Measurements from ENCODE around the gene ART1. TPM values are rescaled to one million over a fixed set of nuclear protein-coding genes. Genes with fewer than 3 reads are reported as not detected.

ART1 gene
- total and polyA plus RNA-seq, 2 of the 8 experiments (the other 6 are each of a cell fraction or from before 2014, with no cell fraction given): not detected

- H2BK5ac ChIP-seq (ENCODE audit: low read depth, low read length): no peak overlapping the region
- no peak overlapping the region for H3K18ac ChIP-seq (ENCODE audit: extremely low read depth, low read length)
- H3K79me1 ChIP-seq (ENCODE audit: low read depth, low read length): no peaks in the 10 kb centered on the region
- no peak overlapping the region for H3K14ac ChIP-seq (ENCODE audit: insufficient read length)
- ChIA-PET POLR2A (ENCODE audit: partially characterized antibody) (interaction anchor here (1.3 kb wide), 1 partner anchor 12 kb away, joined by 6 read pairs; no protein-coding TSS in a partner anchor), CTCF (ENCODE audit: partially characterized antibody) (interaction anchor here (1.4 to 3.7 kb wide), 3 partner anchors 12 to 22 kb away, joined by 4 to 14 read pairs (median 8); no protein-coding TSS in a partner anchor)
- H2BK120ac ChIP-seq (replicated peaks; ENCODE audit: low read depth, low read length): no peak overlapping the region
- no peaks in the 10 kb centered on the region for H3K36me3 ChIP-seq (ENCODE audit: control insufficient read depth in 2 of 4, insufficient read depth in 4 of 4, low read length in 3 of 4)
- no peak overlapping the region for H3K9ac ChIP-seq (replicated peaks in 1 of 4; ENCODE audit: extremely low read depth in 1 of 4, low read depth in 3 of 4, low read length in 3 of 4)
- no peak overlapping the region for H2BK20ac ChIP-seq (ENCODE audit: low read length)
- H3K56ac ChIP-seq (replicated peaks; ENCODE audit: insufficient read length, low read depth, low read length): no peak overlapping the region
- no peak overlapping the region for H2BK15ac ChIP-seq (ENCODE audit: low read length)
- no peak overlapping the region for H3K4ac ChIP-seq (replicated peaks; ENCODE audit: insufficient read length, low read depth, low read length)
- FAIRE-seq (no peak), DNase-seq (ENCODE audit: low read depth in 1 of 2, low spot score in 2 of 2) (no peak)
- no peaks in the 10 kb centered on the region for H4K20me1 ChIP-seq (replicated peaks in 1 of 2; ENCODE audit: control insufficient read depth in 1 of 2, insufficient read depth in 2 of 2, low read length in 2 of 2)
- no peak overlapping the region for H2AK5ac ChIP-seq (ENCODE audit: low read depth, low read length)
- H4K91ac ChIP-seq (replicated peaks; ENCODE audit: insufficient read length, low read length): no peak overlapping the region
- no peak overlapping the region for H3K4me3 ChIP-seq (ENCODE audit: extremely low read depth in 1 of 4, insufficient read depth in 2 of 4, low read depth in 3 of 4, low read length in 4 of 4)
- H3K9me3 ChIP-seq (ENCODE audit: insufficient read depth in 2 of 2, low read depth in 1 of 2, low read length in 1 of 2): no peaks in the 10 kb centered on the region
- no peaks in the 10 kb centered on the region for H3K27me3 ChIP-seq (replicated peaks in 1 of 4; ENCODE audit: control insufficient read depth in 3 of 4, extremely low read depth in 1 of 4, insufficient read depth in 3 of 4, low read length in 3 of 4)
- H3K4me1 ChIP-seq (replicated peaks in 1 of 4; ENCODE audit: control insufficient read depth in 3 of 4, insufficient read depth in 4 of 4, low read length in 3 of 4): no peaks in the 10 kb centered on the region
- no peak overlapping the region for H3K23ac ChIP-seq (ENCODE audit: insufficient read length)
- no peak overlapping the region for H4K5ac ChIP-seq (ENCODE audit: insufficient read length, low read depth, low read length)
- H3K4me2 ChIP-seq (ENCODE audit: insufficient read depth in 1 of 2, low read depth in 2 of 2, low read length in 2 of 2): no peak overlapping the region
- WGBS, 2 experiments (ENCODE audit: extremely low coverage in 1 of 2, insufficient coverage in 1 of 2, insufficient read length in 1 of 2, insufficient replicate concordance in 2 of 2, low coverage in 1 of 2, low lambda C conversion rate in 2 of 2, missing lambda C conversion rate in 1 of 2): 93% methylated on average over 4 of the region's 4 CpGs; no CpG with 5 or more reads in 1 of the 2 experiments
- H3K27ac ChIP-seq (ENCODE audit: low read depth, low read length): no peak overlapping the region
- peaks cover 2% of the 10 kb centered on the region; the same call in 1 of the 2 replicates for H3K23me2 ChIP-seq (ENCODE audit: low read depth, low read length)
- H4K8ac ChIP-seq (ENCODE audit: extremely low read depth, insufficient read depth, low read length): no peak overlapping the region
- no peak overlapping the region for H2AFZ ChIP-seq (ENCODE audit: low read length)
- H3K79me2 ChIP-seq (ENCODE audit: control insufficient read depth in 1 of 2, insufficient read depth in 2 of 2, low read length in 2 of 2): no peaks in the 10 kb centered on the region
- H2BK12ac ChIP-seq (ENCODE audit: low read depth, low read length): no peak overlapping the region
- TF ChIP-seq USF2 (IDR thresholded peaks at IDR 0.05; ENCODE audit: low read length): no peak
- TF ChIP-seq SP4 (IDR thresholded peaks at IDR 0.05; ENCODE audit: low read length): no peak
- TF ChIP-seq TEAD4 (IDR thresholded peaks at IDR 0.05; ENCODE audit: low read depth, low read length): no peak
- no peak for TF ChIP-seq POLR2A (IDR thresholded peaks at IDR 0.05; ENCODE audit: control extremely low read depth in 1 of 2, low read depth in 2 of 2, low read length in 2 of 2)
- no peak for TF ChIP-seq SAP30 (IDR thresholded peaks at IDR 0.05; ENCODE audit: insufficient read depth, insufficient replicate concordance, low read length)
- TF ChIP-seq TBP (IDR thresholded peaks at IDR 0.05; ENCODE audit: low read depth, low read length): no peak
Measured at GRCh38 chr11:3631331-3631730, 13.6 kb upstream of the ART1 start.

Measured in H1 (cell line).